Peyer's patch (tissue), 4 donors: Measurements from ENCODE around the gene PML. TPM values are rescaled to one million over a fixed set of nuclear protein-coding genes. Genes with fewer than 3 reads are reported as not detected.
"Not testable (repeated sequence)": the region's sequence is repeated elsewhere in the genome, so short reads cannot be mapped to it uniquely, and the experiment has no call there.

Experiments used
- DNase-seq, 3 donors: peaks; one replicate each; pipeline ENCODE4 v3.0.0-alpha.2; 2017 to 2019
- H3K27ac ChIP-seq, 4 donors: fragments of 200-600 bp; sonication (generic); one replicate each; pipeline ENCODE4 v1.5.1; 2016 to 2019
- H3K27me3 ChIP-seq, 2 donors: fragments of 200-600 bp; sonication (generic); one replicate each; pipeline ENCODE4 v1.5.1; 2019
- H3K36me3 ChIP-seq, 3 donors: fragments of 200-600 bp; sonication (generic); one replicate each; pipeline ENCODE4 v1.5.1; 2016 to 2019
- H3K4me1 ChIP-seq, 4 donors: fragments of 200-600 bp; sonication (generic); one replicate each; pipeline ENCODE4 v1.5.1; 2016 to 2019
- H3K4me3 ChIP-seq, 4 donors: fragments of 200-600 bp; sonication (generic); 1 replicate in 3 of 4; 2 replicates in 1 of 4; pipeline ENCODE4 v1.5.1; 2016 to 2019; ENCODE audit warnings: mild to moderate bottlenecking in 1 of 4
- H3K9me3 ChIP-seq, 4 donors: fragments of 200-600 bp; sonication (generic); one replicate each; pipeline ENCODE4 v1.5.1; 2016 to 2019; ENCODE audit warnings: mild to moderate bottlenecking in 1 of 4
- CTCF ChIP-seq, 6 experiments: fragments of 450-650 bp in 4 of 6; fragments of 200-600 bp in 2 of 6; sonication (generic) in 1 of 6; IDR thresholded peaks; one replicate each; pipeline ENCODE4 v1.5.1; 2017 to 2019; ENCODE audit warnings: antibody characterized with exemption in 6 of 6, mild to moderate bottlenecking in 3 of 6, moderate library complexity in 1 of 6
- small RNA-seq, 2 donors: library from RNA; depleted of rRNA; stranded (forward); fragments of <200 nt; gene quantifications; one replicate each; pipeline ENCODE3, GENCODE V24; 2016
- total RNA-seq, 4 donors: library from RNA; depleted of rRNA; stranded (reverse); fragments of >200 nt; gene quantifications; one replicate each; pipeline ENCODE4 v1.1.0, GENCODE V29; 2016

PML gene
- total RNA-seq, 4 donors from 2014 or later, result 52.4 to 116 (median 82.9) TPM

GRCh38 chr15:74072614-74073337 is 78.3 kb downstream of the PML start:
- TF ChIP-seq CTCF (IDR thresholded peaks at IDR 0.05), result peak in 1 of 6 experiments; percentile 22
- peak in 1 of 3 donors; percentile 69 for DNase-seq
- not testable (repeated sequence) for H3K4me1 ChIP-seq, H3K27me3 ChIP-seq, H3K4me3 ChIP-seq, H3K9me3 ChIP-seq, H3K36me3 ChIP-seq, H3K27ac ChIP-seq

- not testable (repeated sequence) for DNase-seq, H3K27me3 ChIP-seq, H3K9me3 ChIP-seq, H3K4me3 ChIP-seq, H3K4me1 ChIP-seq, H3K27ac ChIP-seq, H3K36me3 ChIP-seq
Measured at GRCh38 chr15:74075781-74076180, 81.3 kb downstream of the PML start.

GRCh38 chr15:74082450-74082849 is 87.9 kb downstream of the PML start, which contains the start of gene GOLGA6A:
TSS of gene GOLGA6A (minus strand) at chr15:74082550. CDS start at chr15:74082509, 41 bp downstream.
- not testable (repeated sequence) for H3K4me3 ChIP-seq, DNase-seq, H3K9me3 ChIP-seq, H3K4me1 ChIP-seq, H3K27ac ChIP-seq, H3K27me3 ChIP-seq, H3K36me3 ChIP-seq

- not testable (repeated sequence) for H3K9me3 ChIP-seq, H3K27me3 ChIP-seq, H3K36me3 ChIP-seq, H3K4me3 ChIP-seq, DNase-seq, H3K27ac ChIP-seq, H3K4me1 ChIP-seq
Measured at GRCh38 chr15:74094567-74094966, 100.1 kb downstream of the PML start.

GRCh38 chr15:74095610-74096009 is 101.1 kb downstream of the PML start:
- peak in 1 of 3 donors; percentile 5 for DNase-seq
- not testable (repeated sequence) for H3K27ac ChIP-seq, H3K27me3 ChIP-seq, H3K9me3 ChIP-seq, H3K4me1 ChIP-seq, H3K36me3 ChIP-seq, H3K4me3 ChIP-seq

GRCh38 chr15:74096753-74097474 is 102.4 kb downstream of the PML start:
- not testable (repeated sequence) for H3K27ac ChIP-seq, H3K9me3 ChIP-seq, DNase-seq, H3K27me3 ChIP-seq, H3K4me3 ChIP-seq, H3K4me1 ChIP-seq, H3K36me3 ChIP-seq

Small RNA genes lying within 50 kb of the gene (small RNA-seq; reads per million reads assigned to genes)
- 0 reads per million in 2 donors for gene RN7SL429P

Other genes with a start within 250 kb of the PML start
- gene INSYN1, start 241.4 kb upstream of the PML start, total RNA-seq, result 1 to 10 TPM in 2 of 4 donors, under 1 TPM in 1, not detected in 1; 0.13 to 3.3 (median 2.2) TPM
- not detected for gene TBC1D21, start 121.2 kb upstream of the PML start, total RNA-seq
- 1 to 10 TPM; 1.8 to 8.3 (median 5.4) TPM for gene LOXL1, start 68.3 kb upstream of the PML start, total RNA-seq
- gene STOML1, start 2.4 kb upstream of the PML start, total RNA-seq, result 10 to 100 TPM in 3 of 4 donors, not detected in 1; 10.9 to 24.5 (median 13.5) TPM
- under 1 TPM in 1 of 4 donors, not detected in 3; 0.38 TPM for gene GOLGA6A, start 87.8 kb downstream of the PML start, total RNA-seq
- under 1 TPM in 3 of 4 donors, not detected in 1; 0.66 to 0.94 (median 0.70) TPM for gene ISLR2, start 135.9 kb downstream of the PML start, total RNA-seq
- 10 to 100 TPM in 3 of 4 donors, 1 to 10 TPM in 1; 6.3 to 22.8 (median 17.5) TPM for gene ISLR, start 179.0 kb downstream of the PML start, total RNA-seq
- gene STRA6, start 208.1 kb downstream of the PML start, total RNA-seq, result under 1 TPM in 1 of 4 donors, not detected in 3; 0.83 TPM
- under 1 TPM in 1 of 4 donors, not detected in 3; 0.40 TPM for gene CCDC33, start 241.6 kb downstream of the PML start, total RNA-seq